ENCODE measurements around the gene ZBTB47.

The ZBTB47 gene

DNA sequence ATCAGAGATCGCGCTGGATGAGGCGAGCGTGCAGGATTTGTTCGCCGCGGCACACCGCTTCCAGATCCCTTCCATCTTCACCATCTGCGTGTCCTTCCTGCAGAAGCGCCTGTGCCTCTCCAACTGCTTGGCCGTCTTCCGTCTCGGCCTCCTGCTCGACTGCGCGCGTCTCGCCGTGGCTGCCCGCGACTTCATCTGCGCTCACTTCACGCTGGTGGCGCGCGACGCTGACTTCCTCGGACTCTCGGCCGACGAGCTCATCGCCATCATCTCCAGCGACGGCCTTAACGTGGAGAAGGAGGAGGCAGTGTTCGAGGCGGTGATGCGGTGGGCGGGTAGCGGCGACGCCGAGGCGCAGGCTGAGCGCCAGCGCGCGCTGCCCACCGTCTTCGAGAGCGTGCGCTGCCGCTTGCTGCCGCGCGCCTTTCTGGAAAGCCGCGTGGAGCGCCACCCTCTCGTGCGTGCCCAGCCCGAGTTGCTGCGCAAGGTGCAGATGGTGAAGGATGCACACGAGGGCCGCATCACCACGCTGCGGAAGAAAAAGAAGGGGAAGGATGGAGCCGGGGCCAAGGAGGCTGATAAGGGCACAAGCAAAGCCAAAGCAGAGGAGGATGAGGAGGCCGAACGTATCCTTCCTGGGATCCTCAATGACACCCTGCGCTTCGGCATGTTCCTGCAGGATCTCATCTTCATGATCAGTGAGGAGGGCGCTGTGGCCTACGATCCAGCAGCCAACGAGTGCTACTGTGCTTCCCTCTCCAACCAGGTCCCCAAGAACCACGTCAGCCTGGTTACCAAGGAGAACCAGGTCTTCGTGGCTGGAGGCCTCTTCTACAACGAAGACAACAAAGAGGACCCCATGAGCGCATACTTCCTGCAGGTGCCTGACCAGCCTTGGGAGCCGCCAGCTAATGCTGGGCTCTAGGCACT is 32.7 kb downstream of the ZBTB47 start:
- Histone ChIP-seq H3K9ac (no peak overlapping the region), H3K4me1 (peaks cover 15 to 33% (median 23%) of the 10 kb centered on the region in 10 experiments), H3K36me3 (no peaks in the 10 kb centered on the region), H3K27ac (no peak overlapping the region), H3K4me3 (no peak overlapping the region), H4K20me1 (no peaks in the 10 kb centered on the region), H3K4me2 (no peak overlapping the region), H3K27me3 (no peaks in the 10 kb centered on the region), H3K9me3 (replicated peaks in 1 of 11) (peaks cover 0 to 12% (median 0%) of the 10 kb centered on the region in 11 experiments; a peak in 5 of 22 replicates)
- no peak for TF ChIP-seq Cebpa-rat (IDR thresholded peaks at IDR 0.05)

GRCh38 chr3:42686832-42687650 is 33.5 kb downstream of the ZBTB47 start:
- no peaks in the 10 kb centered on the region for H4K20me1 ChIP-seq
- H3K27me3 ChIP-seq: no peaks in the 10 kb centered on the region
- H3K4me3 ChIP-seq: no peak overlapping the region
- H3K9ac ChIP-seq: no peak overlapping the region
- peaks cover 0 to 12% (median 0%) of the 10 kb centered on the region in 11 experiments; a peak in 5 of 22 replicates for H3K9me3 ChIP-seq (replicated peaks in 1 of 11)
- H3K4me1 ChIP-seq: peaks cover 24 to 42% (median 31%) of the 10 kb centered on the region in 10 experiments
- no peak overlapping the region for H3K4me2 ChIP-seq
- no peak overlapping the region for H3K27ac ChIP-seq
- TF ChIP-seq Cebpa-rat (IDR thresholded peaks at IDR 0.05): no peak
- no peaks in the 10 kb centered on the region for H3K36me3 ChIP-seq

GRCh38 chr3:42688016-42688415 is 34.5 kb downstream of the ZBTB47 start:
- no peak for TF ChIP-seq Cebpa-rat (IDR thresholded peaks at IDR 0.05)
- no peaks in the 10 kb centered on the region for H3K27me3 ChIP-seq
- H3K4me1 ChIP-seq: peaks cover 19 to 43% (median 36%) of the 10 kb centered on the region in 10 experiments
- H3K27ac ChIP-seq: no peak overlapping the region
- H3K9ac ChIP-seq: no peak overlapping the region
- H3K36me3 ChIP-seq: no peaks in the 10 kb centered on the region
- peaks cover 0 to 12% (median 0%) of the 10 kb centered on the region in 11 experiments; a peak in 5 of 22 replicates for H3K9me3 ChIP-seq (replicated peaks in 1 of 11)
- no peak overlapping the region for H3K4me3 ChIP-seq
- no peaks in the 10 kb centered on the region for H4K20me1 ChIP-seq
- no peak overlapping the region for H3K4me2 ChIP-seq

GRCh38 chr3:42688487-42689420 is 35.3 kb downstream of the ZBTB47 start:
- no peak for TF ChIP-seq Cebpa-rat (IDR thresholded peaks at IDR 0.05)
- no peak overlapping the region for H3K9ac ChIP-seq
- no peaks in the 10 kb centered on the region for H3K27me3 ChIP-seq
- H3K36me3 ChIP-seq: no peaks in the 10 kb centered on the region
- H3K9me3 ChIP-seq (replicated peaks in 1 of 11): peaks cover 0 to 12% (median 0%) of the 10 kb centered on the region in 11 experiments; a peak in 5 of 22 replicates
- H3K27ac ChIP-seq: no peak overlapping the region
- H3K4me3 ChIP-seq: no peak overlapping the region
- no peaks in the 10 kb centered on the region for H4K20me1 ChIP-seq
- peaks cover 12 to 38% (median 29%) of the 10 kb centered on the region in 10 experiments for H3K4me1 ChIP-seq
- peak overlapping the region in 1 of 11 experiments; percentile 14; a peak in 1 of 22 replicates for H3K4me2 ChIP-seq

GRCh38 chr3:42689421-42690014 is 36.0 kb downstream of the ZBTB47 start:
- Histone ChIP-seq H3K9me3 (replicated peaks in 1 of 11) (peaks cover 0 to 12% (median 0%) of the 10 kb centered on the region in 11 experiments; a peak in 5 of 22 replicates), H3K27me3 (no peaks in the 10 kb centered on the region), H4K20me1 (no peaks in the 10 kb centered on the region), H3K36me3 (no peaks in the 10 kb centered on the region), H3K4me3 (no peak overlapping the region), H3K4me2 (peak overlapping the region in 1 of 11 experiments; percentile 82; a peak in 1 of 22 replicates), H3K9ac (no peak overlapping the region), H3K27ac (no peak overlapping the region), H3K4me1 (peaks cover 6 to 38% (median 26%) of the 10 kb centered on the region in 10 experiments)
- no peak for TF ChIP-seq Cebpa-rat (IDR thresholded peaks at IDR 0.05)

GRCh38 chr3:42690191-42690590 is 36.7 kb downstream of the ZBTB47 start:
- H3K27ac ChIP-seq: no peak overlapping the region
- H3K9ac ChIP-seq: no peak overlapping the region
- H3K4me1 ChIP-seq: peaks cover 0 to 38% (median 21%) of the 10 kb centered on the region in 10 experiments; a peak in 18 of 20 replicates
- peak overlapping the region in 4 of 11 experiments; percentile 66 to 82 (median 74); a peak in 2 of 22 replicates for H3K4me2 ChIP-seq
- peaks cover 0 to 12% (median 0%) of the 10 kb centered on the region in 11 experiments; a peak in 5 of 22 replicates for H3K9me3 ChIP-seq (replicated peaks in 1 of 11)
- no peak overlapping the region for H3K4me3 ChIP-seq
- no peak for TF ChIP-seq Cebpa-rat (IDR thresholded peaks at IDR 0.05)
- H3K27me3 ChIP-seq: no peaks in the 10 kb centered on the region
- H4K20me1 ChIP-seq: no peaks in the 10 kb centered on the region
- no peaks in the 10 kb centered on the region for H3K36me3 ChIP-seq

DNA sequence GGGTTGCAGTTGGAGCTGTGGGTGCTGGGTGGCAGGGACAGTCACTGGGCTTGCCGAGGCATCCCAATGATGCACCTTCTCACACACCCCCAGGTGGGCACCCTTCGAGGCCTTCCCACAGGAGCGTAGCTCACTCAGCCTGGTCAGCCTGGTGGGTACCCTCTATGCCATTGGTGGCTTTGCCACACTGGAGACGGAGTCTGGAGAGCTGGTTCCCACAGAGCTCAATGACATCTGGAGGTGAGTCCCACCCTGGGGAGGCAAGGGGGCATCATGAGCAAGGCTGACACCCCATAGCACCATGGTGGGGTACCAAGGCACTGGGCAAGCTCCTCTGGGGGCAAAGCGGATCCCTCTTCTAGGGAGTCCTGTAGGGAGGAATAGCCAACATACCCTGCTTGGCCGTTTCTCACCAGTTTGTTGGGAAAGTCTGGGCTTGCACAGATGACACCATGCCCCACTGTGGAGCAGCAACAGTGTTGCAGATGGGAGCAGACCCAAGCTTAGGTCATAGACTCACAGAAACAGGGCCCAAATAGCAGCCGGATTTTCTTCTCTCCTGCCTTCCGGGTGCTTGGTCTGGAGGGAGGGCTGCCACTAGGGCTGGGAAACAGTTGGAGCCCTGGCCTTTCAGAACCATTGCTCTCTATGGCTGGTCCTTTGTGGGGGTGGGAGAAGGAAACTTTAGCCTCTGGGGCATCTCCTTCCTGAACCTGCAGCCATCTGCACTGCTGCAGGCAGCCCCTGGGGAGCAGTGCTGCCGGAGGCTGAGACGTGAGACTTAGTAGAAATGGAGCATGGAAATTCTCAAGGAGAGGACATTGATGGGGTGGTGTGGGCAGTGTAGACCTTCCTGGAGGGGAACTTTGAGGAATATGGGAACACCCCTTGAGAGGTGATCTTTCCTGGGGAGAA is 37.5 kb downstream of the ZBTB47 start:
- Histone ChIP-seq H3K9me3 (replicated peaks in 1 of 11) (peaks cover 0 to 4% (median 0%) of the 10 kb centered on the region in 11 experiments; a peak in 4 of 22 replicates), H3K27me3 (no peaks in the 10 kb centered on the region), H3K4me2 (peak overlapping the region in 9 of 11 experiments; percentile 1 to 82 (median 66); a peak in 16 of 22 replicates), H3K27ac (peak overlapping the region in 3 of 11 experiments; percentile 0 to 59 (median 37); a peak in 3 of 22 replicates), H3K4me3 (no peak overlapping the region), H3K9ac (peak overlapping the region in 2 of 11 experiments; percentile 29 to 39; a peak in 1 of 22 replicates), H4K20me1 (no peaks in the 10 kb centered on the region), H3K4me1 (peaks cover 0 to 38% (median 21%) of the 10 kb centered on the region in 10 experiments; a peak in 14 of 20 replicates), H3K36me3 (no peaks in the 10 kb centered on the region)
- TF ChIP-seq Cebpa-rat (IDR thresholded peaks at IDR 0.05): no peak
